ENCODE results near the gene UBTD2. TPM values are rescaled to one million over a fixed set of nuclear protein-coding genes. Genes with fewer than 3 reads are reported as not detected.
A peak's percentile ranks its signal among the peaks of the same experiment; 100 is the strongest.

The UBTD2 gene
- total RNA-seq, 4 donors from 2014 or later, result 15.9 to 28.6 (median 22.5) TPM

DNA sequence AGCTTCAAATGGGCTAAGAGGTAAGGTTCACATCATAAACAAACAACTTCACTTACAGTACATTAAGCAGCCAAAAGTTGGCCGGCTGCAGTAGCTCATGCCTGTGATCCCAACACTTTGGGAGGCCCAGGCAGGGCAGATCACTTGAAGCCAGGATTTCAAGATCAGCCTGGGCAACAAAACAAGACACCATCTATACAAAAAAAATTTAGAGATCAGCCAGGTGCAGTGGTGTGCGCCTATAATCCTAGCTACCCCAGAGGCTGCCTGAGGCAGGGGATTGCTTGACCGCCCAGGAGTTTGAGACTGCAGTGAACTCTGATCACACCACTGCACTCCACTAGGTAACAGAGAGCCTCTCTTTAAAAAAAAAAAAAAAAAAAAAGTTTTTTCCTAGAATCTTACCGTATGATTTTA is 16.9 kb downstream of the UBTD2 start:
- DNase-seq, result peak; percentile 58 to 69
- no peaks in the 10 kb centered on the region for H3K9me3 ChIP-seq
- H3K27ac ChIP-seq, result peak overlapping the region in 2 of 3 donors; percentile 7 to 70
- H3K4me3 ChIP-seq (replicated peaks in 1 of 3), result no peak overlapping the region
- intact Hi-C loops (cut with DNase I), result no loop called here
- TF ChIP-seq, protein P1, sequence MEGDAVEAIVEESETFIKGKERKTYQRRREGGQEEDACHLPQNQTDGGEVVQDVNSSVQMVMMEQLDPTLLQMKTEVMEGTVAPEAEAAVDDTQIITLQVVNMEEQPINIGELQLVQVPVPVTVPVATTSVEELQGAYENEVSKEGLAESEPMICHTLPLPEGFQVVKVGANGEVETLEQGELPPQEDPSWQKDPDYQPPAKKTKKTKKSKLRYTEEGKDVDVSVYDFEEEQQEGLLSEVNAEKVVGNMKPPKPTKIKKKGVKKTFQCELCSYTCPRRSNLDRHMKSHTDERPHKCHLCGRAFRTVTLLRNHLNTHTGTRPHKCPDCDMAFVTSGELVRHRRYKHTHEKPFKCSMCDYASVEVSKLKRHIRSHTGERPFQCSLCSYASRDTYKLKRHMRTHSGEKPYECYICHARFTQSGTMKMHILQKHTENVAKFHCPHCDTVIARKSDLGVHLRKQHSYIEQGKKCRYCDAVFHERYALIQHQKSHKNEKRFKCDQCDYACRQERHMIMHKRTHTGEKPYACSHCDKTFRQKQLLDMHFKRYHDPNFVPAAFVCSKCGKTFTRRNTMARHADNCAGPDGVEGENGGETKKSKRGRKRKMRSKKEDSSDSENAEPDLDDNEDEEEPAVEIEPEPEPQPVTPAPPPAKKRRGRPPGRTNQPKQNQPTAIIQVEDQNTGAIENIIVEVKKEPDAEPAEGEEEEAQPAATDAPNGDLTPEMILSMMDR (IDR thresholded peaks at IDR 0.05), result no peak
- no peak for TF ChIP-seq POLR2A (IDR thresholded peaks at IDR 0.05)
- no peaks in the 10 kb centered on the region for H3K36me3 ChIP-seq
- WGBS, 2 donors, result 35 to 44% methylated on average over 4 of the region's 4 CpGs
- H3K27me3 ChIP-seq, result no peaks in the 10 kb centered on the region
- peaks cover 16 to 26% of the 10 kb centered on the region in 2 donors for H3K4me1 ChIP-seq

- Histone ChIP-seq H3K9me3 (no peaks in the 10 kb centered on the region), H3K36me3 (no peaks in the 10 kb centered on the region), H3K4me3 (replicated peaks in 1 of 3) (no peak overlapping the region), H3K27ac (peak overlapping the region; percentile 7 to 70 (median 47)), H3K4me1 (peaks cover 16 to 27% of the 10 kb centered on the region in 2 donors), H3K27me3 (no peaks in the 10 kb centered on the region)
- DNase-seq, result no peak
- intact Hi-C loops (cut with DNase I), result no loop called here
- no peak for TF ChIP-seq POLR2A (IDR thresholded peaks at IDR 0.05)
- TF ChIP-seq, protein P1 (IDR thresholded peaks at IDR 0.05), result no peak
- WGBS, 2 donors, result 64 to 74% methylated on average over 10 of the region's 10 CpGs
Observed at GRCh38 chr5:172266071-172266675, 17.4 kb downstream of the UBTD2 start.

- no peaks in the 10 kb centered on the region for H3K36me3 ChIP-seq
- no peaks in the 10 kb centered on the region for H3K9me3 ChIP-seq
- no peak for DNase-seq
- no peak overlapping the region for H3K4me3 ChIP-seq (replicated peaks in 1 of 3)
- peaks cover 16 to 29% of the 10 kb centered on the region in 2 donors for H3K4me1 ChIP-seq
- 88 to 91% methylated on average over 4 of the region's 4 CpGs for WGBS, 2 donors
- intact Hi-C loops (cut with DNase I), result no loop called here
- no peaks in the 10 kb centered on the region for H3K27me3 ChIP-seq
- H3K27ac ChIP-seq, result no peak overlapping the region
- TF ChIP-seq, protein P1 (IDR thresholded peaks at IDR 0.05), result no peak
- TF ChIP-seq POLR2A (IDR thresholded peaks at IDR 0.05), result no peak
Observed at GRCh38 chr5:172264815-172265395, 18.7 kb downstream of the UBTD2 start.

DNA sequence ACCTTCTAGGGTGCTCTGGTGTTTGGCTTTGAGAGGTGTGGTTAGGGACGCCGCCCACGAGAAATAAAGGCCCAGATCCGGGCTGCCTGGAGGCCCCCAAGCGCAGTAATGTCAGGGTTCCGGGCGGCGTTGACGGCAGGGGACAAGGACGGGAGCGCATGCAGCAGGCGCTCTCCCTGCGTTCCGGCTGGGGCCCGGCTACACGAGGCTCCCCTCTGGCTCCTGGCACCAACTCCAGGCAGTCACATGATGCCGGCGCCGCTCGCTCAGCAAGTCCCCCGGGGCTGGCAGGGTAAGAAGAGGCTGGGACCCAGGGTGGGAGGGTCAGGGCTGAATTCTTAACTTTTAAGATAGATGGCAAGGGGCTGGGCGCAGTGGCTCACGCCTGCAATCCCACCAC is 28.1 kb downstream of the UBTD2 start:
- H3K27me3 ChIP-seq, result no peaks in the 10 kb centered on the region

DNA sequence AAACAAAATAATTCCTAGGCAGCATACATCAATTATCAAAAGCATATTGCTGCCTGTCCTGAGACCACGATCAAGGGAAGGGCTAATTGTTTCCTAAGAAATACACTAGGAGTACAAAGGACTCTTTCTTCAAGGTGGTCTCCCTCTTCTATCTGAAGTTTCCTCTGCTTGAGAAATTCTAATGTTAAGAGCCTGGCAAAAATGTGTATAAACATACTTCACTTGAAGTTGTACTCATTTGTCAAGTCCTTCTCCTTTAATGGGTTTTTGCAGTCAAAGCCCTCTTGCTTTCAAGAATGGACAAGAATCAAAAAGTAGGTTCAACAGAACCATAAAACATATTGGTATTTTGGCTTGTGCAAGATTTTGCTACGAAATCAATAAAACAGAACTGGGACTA is 31.1 kb downstream of the UBTD2 start:
- Histone ChIP-seq H3K36me3 (no peaks in the 10 kb centered on the region), H3K27me3 (no peaks in the 10 kb centered on the region), H3K9me3 (no peaks in the 10 kb centered on the region), H3K27ac (no peak overlapping the region), H3K4me3 (replicated peaks in 1 of 3) (no peak overlapping the region), H3K4me1 (no peaks in the 10 kb centered on the region)
- WGBS, 2 donors, result 37 to 42% methylated on average over 2 of the region's 2 CpGs
- no peak for TF ChIP-seq POLR2A (IDR thresholded peaks at IDR 0.05)
- TF ChIP-seq, protein P1 (IDR thresholded peaks at IDR 0.05), result no peak
- intact Hi-C loops (cut with DNase I), result no loop called here
- no peak for DNase-seq

More for the DNA sequence above, 28.1 kb downstream of the UBTD2 start:
- H3K36me3 ChIP-seq, result no peaks in the 10 kb centered on the region
- no peaks in the 10 kb centered on the region for H3K9me3 ChIP-seq
- intact Hi-C loops (cut with DNase I), result no loop called here
- no peak overlapping the region for H3K4me3 ChIP-seq (replicated peaks in 1 of 3)
- TF ChIP-seq, protein P1 (IDR thresholded peaks at IDR 0.05), result no peak
- TF ChIP-seq POLR2A (IDR thresholded peaks at IDR 0.05), result no peak
- H3K4me1 ChIP-seq, result no peaks in the 10 kb centered on the region
- 93 to 100% methylated on average over 19 to 20 of the region's 23 CpGs for WGBS, 2 donors
- no peak overlapping the region for H3K27ac ChIP-seq
- DNase-seq, result no peak
